Upper lobe of left lung (tissue), 6 donors: ENCODE data around the gene PYGO2. TPM values are rescaled to one million over a fixed set of nuclear protein-coding genes. Genes with fewer than 3 reads are reported as not detected.
A peak's percentile ranks its signal among the peaks of the same experiment; 100 is the strongest.

ENCODE experiments used
- ATAC-seq, 2 donors: fragments of 200-7000 bp; cut with Tn5 transposase; one replicate each; pipeline ENCODE4 v1.9.1; 2022; ENCODE audit warnings: mild to moderate bottlenecking in 2 of 2, moderate library complexity in 2 of 2; ENCODE audit not compliant: low FRiP score in 2 of 2
- DNase-seq, 2 donors: peaks; one replicate each; pipeline ENCODE4 v3.0.0-alpha.2; 2019 to 2020
- H3K27ac ChIP-seq, 4 donors: fragments of 200-600 bp; sonication (generic); one replicate each; pipeline ENCODE4 v1.5.1; 2016 to 2019
- H3K27me3 ChIP-seq, 4 donors: fragments of 200-600 bp; sonication (generic); one replicate each; pipeline ENCODE4 v1.5.1; 2017 to 2019
- H3K36me3 ChIP-seq, 4 donors: fragments of 200-600 bp; sonication (generic); one replicate each; pipeline ENCODE4 v1.5.1; 2016 to 2019
- H3K4me1 ChIP-seq, 4 donors: fragments of 200-600 bp; sonication (generic); one replicate each; pipeline ENCODE4 v1.5.1; 2018 to 2019
- H3K4me3 ChIP-seq, 4 donors: fragments of 200-600 bp; sonication (generic); one replicate each; pipeline ENCODE4 v1.5.1; 2017 to 2019; ENCODE audit warnings: mild to moderate bottlenecking in 2 of 4, moderate library complexity in 1 of 4
- H3K9me3 ChIP-seq, 4 donors: fragments of 200-600 bp; sonication (generic); one replicate each; pipeline ENCODE4 v1.5.1; 2018 to 2019
- CTCF ChIP-seq, 6 experiments: fragments of 450-650 bp in 4 of 6; fragments of 200-600 bp in 2 of 6; sonication (generic) in 2 of 6; IDR thresholded peaks; one replicate each; pipeline ENCODE4 v1.5.1; 2016 to 2019; ENCODE audit warnings: antibody characterized with exemption in 6 of 6
- EP300 ChIP-seq, 4 donors: sonication (generic); formaldehyde crosslinking; IDR thresholded peaks; one replicate each; pipeline ENCODE4 v1.5.1; 2017; ENCODE audit warnings: antibody characterized with exemption in 4 of 4, control low read depth in 2 of 4
- POLR2A ChIP-seq, 4 donors: fragments of 450-650 bp; IDR thresholded peaks; one replicate each; pipeline ENCODE4 v1.5.1; 2016 to 2017; ENCODE audit warnings: antibody characterized with exemption in 4 of 4, mild to moderate bottlenecking in 2 of 4
- POLR2AphosphoS5 ChIP-seq, 2 donors: sonication (generic); formaldehyde crosslinking; IDR thresholded peaks; one replicate each; pipeline ENCODE4 v1.5.1; 2017; ENCODE audit warnings: antibody characterized with exemption in 2 of 2
- WGBS, 2 donors: methylation state at CpG; one replicate each; pipeline ENCODE4 v1.1.5; 2017 to 2018; 5-methylcytosine and 5-hydroxymethylcytosine counted together
- total RNA-seq, 6 donors: library from RNA; depleted of rRNA in 4 of 6; stranded (reverse); fragments of >200 nt in 4 of 6; gene quantifications; one replicate each; pipeline versions ENCODE4 v1.1.0 to v1.2.1, GENCODE V29; 2016 to 2021
- donor health status: DM: no; HTN: no; CAD: no; lungs with moderate emphysema.
- donor health status: DM: no; HTN: yes; CAD: no; lungs with severe emphysema.

Gene PYGO2
- total RNA-seq, 6 donors from 2014 or later, result 20.1 to 41.9 (median 27.5) TPM

DNA sequence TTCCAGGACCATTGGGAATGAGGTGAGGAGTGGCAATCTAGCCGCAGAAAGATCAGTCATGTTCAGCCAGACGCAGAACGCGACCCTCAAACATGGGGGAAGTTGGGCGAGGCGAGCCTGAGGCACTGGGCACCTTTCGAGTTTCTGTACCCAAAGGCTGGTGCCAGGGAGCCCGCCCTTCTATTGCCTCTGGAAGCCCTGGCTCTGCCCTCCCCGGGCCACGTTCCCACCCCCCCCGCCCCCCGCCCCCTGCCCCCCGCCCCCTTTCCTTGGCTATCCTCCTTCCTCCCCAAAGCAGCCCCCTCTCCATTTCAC is 38.8 kb upstream of the PYGO2 start:
- DNase-seq (peak in 1 of 2 donors; percentile 67), ATAC-seq (no peak)
- no peak for TF ChIP-seq CTCF (IDR thresholded peaks at IDR 0.05)
- Histone ChIP-seq H3K9me3 (no peaks in the 10 kb centered on the region), H3K27me3 (no peaks in the 10 kb centered on the region), H3K4me3 (peak overlapping the region; percentile 83 to 94 (median 92)), H3K27ac (peak overlapping the region; percentile 93 to 100 (median 96)), H3K36me3 (no peaks in the 10 kb centered on the region), H3K4me1 (peaks cover 29 to 41% (median 35%) of the 10 kb centered on the region in 4 donors)
- WGBS, 2 donors, result 0 to 2% methylated on average over 1 to 13 of the region's 13 CpGs

DNA sequence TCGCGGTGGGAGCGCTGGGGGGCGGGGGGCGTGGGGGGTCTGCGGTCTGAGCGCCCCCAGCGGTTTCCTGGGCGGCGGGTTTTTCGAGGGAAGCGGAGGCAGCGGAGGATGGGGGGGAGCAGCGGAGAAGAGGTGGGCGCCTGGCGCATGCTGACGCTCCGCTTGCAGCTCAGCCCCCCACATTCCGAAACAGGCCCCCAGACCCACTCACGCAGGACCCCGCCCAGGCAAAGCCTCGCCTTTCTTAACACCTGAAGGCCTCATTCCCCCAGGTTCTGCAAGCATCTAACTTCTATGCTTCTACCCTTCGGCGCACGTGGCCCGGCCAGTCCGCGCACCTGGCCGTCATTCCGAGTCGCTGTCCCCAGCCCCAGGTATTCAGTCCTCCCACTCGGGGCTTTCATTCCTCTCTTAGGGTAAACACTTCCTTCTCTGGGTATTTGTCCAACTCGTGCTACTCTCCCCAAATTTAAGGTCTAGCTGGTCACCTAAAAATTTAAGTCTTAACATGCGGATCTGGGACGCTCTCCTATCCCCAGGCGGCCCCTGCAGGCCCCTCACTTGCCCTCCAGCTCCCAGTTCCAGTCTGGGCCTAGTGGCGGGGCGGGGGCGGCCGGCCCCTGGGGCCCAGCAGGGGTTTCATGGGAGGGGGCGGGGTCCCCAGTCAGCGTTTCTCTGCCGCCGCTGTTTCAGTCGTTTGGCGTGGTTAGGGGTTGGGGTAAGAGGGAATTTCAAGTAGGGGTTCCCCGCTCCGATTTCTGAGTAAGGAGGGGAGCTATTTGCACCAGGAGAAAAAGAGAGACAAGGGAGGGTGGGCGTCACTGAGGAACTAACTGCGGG is 38.2 kb upstream of the PYGO2 start:
- ATAC-seq (no peak), DNase-seq (peak in 1 of 2 donors; percentile 86)
- H3K4me1 ChIP-seq, result peaks cover 23 to 35% (median 31%) of the 10 kb centered on the region in 4 donors
- TF ChIP-seq POLR2A (IDR thresholded peaks at IDR 0.05) (no peak), EP300 (IDR thresholded peaks at IDR 0.05) (no peak), POLR2AphosphoS5 (IDR thresholded peaks at IDR 0.05) (no peak), CTCF (IDR thresholded peaks at IDR 0.05) (no peak)
- 2% methylated on average over 27 to 43 of the region's 50 CpGs for WGBS, 2 donors
- H3K27me3 ChIP-seq, result no peaks in the 10 kb centered on the region
- peak overlapping the region; percentile 93 to 100 (median 96) for H3K27ac ChIP-seq
- no peaks in the 10 kb centered on the region for H3K9me3 ChIP-seq
- no peaks in the 10 kb centered on the region for H3K36me3 ChIP-seq
- peak overlapping the region; percentile 83 to 94 (median 92) for H3K4me3 ChIP-seq

- ATAC-seq, result no peak
- H3K27me3 ChIP-seq, result no peaks in the 10 kb centered on the region
Measured at GRCh38 chr1:154998818-154999570, 37.4 kb upstream of the PYGO2 start.

GRCh38 chr1:154998201-154998780 is 36.7 kb upstream of the PYGO2 start:
- DNase-seq (no peak), ATAC-seq (no peak)
- TF ChIP-seq POLR2AphosphoS5 (IDR thresholded peaks at IDR 0.05) (no peak), EP300 (IDR thresholded peaks at IDR 0.05) (no peak), CTCF (IDR thresholded peaks at IDR 0.05) (no peak), POLR2A (IDR thresholded peaks at IDR 0.05) (no peak)
- Histone ChIP-seq H3K4me1 (peaks cover 16 to 25% (median 21%) of the 10 kb centered on the region in 4 donors), H3K27me3 (no peaks in the 10 kb centered on the region), H3K4me3 (no peak overlapping the region), H3K27ac (no peak overlapping the region), H3K9me3 (no peaks in the 10 kb centered on the region), H3K36me3 (no peaks in the 10 kb centered on the region)
- 74 to 77% methylated on average over 16 of the region's 16 CpGs for WGBS, 2 donors

More at GRCh38 chr1:154998818-154999570, 37.4 kb upstream of the PYGO2 start:
- peaks cover 16 to 27% (median 23%) of the 10 kb centered on the region in 4 donors for H3K4me1 ChIP-seq
- peak in 1 of 2 donors; percentile 8 for TF ChIP-seq POLR2AphosphoS5 (IDR thresholded peaks at IDR 0.05)
- peak; percentile 68 to 84 (median 76) for TF ChIP-seq CTCF (IDR thresholded peaks at IDR 0.05)
- TF ChIP-seq POLR2A (IDR thresholded peaks at IDR 0.05), result no peak
- 11 to 21% methylated on average over 22 to 36 of the region's 40 CpGs for WGBS, 2 donors
- H3K27ac ChIP-seq, result peak overlapping the region; percentile 93 to 100 (median 96)
- peak overlapping the region; percentile 2 to 94 (median 92) for H3K4me3 ChIP-seq
- no peaks in the 10 kb centered on the region for H3K9me3 ChIP-seq
- DNase-seq, result peak; percentile 68 to 86
- H3K36me3 ChIP-seq, result no peaks in the 10 kb centered on the region
